ENCODE results near the gene ACSS1.

ACSS1 gene

GRCh38 chr20:24966317-24967012 lies 91.5 kb downstream of the ACSS1 start:
- Histone ChIP-seq H3K36me3 (ENCODE audit: insufficient read depth, low read length) (no peaks in the 10 kb centered on the region; the same call in 1 of the 2 replicates), H3K27ac (no peak overlapping the region), H3K9me3 (ENCODE audit: low read depth, low read length) (no peaks in the 10 kb centered on the region), H3K4me3 (no peak overlapping the region), H3K9ac (ENCODE audit: insufficient read length) (no peak overlapping the region)
- no peak for DNase-seq (ENCODE audit: low read depth, low spot score)
- TF ChIP-seq FOXP2 (optimal IDR thresholded peaks at IDR 0.05; ENCODE audit: control extremely low read depth, extremely low read length, insufficient read depth): no peak
- no peak for TF ChIP-seq EZH2 (IDR thresholded peaks at IDR 0.05)
- no peak for TF ChIP-seq POLR2AphosphoS5 (IDR thresholded peaks at IDR 0.05; ENCODE audit: borderline replicate concordance, low read depth, low read length)

- no peak for TF ChIP-seq POLR2AphosphoS5 (IDR thresholded peaks at IDR 0.05; ENCODE audit: borderline replicate concordance, low read depth, low read length)
- no peak for TF ChIP-seq FOXP2 (optimal IDR thresholded peaks at IDR 0.05; ENCODE audit: control extremely low read depth, extremely low read length, insufficient read depth)
- no peak for TF ChIP-seq EZH2 (IDR thresholded peaks at IDR 0.05)
- no peaks in the 10 kb centered on the region; the same call in 1 of the 2 replicates for H3K36me3 ChIP-seq (ENCODE audit: insufficient read depth, low read length)
- no peak for DNase-seq (ENCODE audit: low read depth, low spot score)
These were observed 92.6 kb downstream of the ACSS1 start for GRCh38 chr20:24965065-24965919.

GRCh38 chr20:24964506-24964840 lies 93.5 kb downstream of the ACSS1 start:
- Histone ChIP-seq H3K9ac (ENCODE audit: insufficient read length) (no peak overlapping the region), H3K27ac (no peak overlapping the region), H3K36me3 (ENCODE audit: insufficient read depth, low read length) (no peaks in the 10 kb centered on the region; the same call in 1 of the 2 replicates), H3K9me3 (ENCODE audit: low read depth, low read length) (no peaks in the 10 kb centered on the region), H3K4me3 (no peak overlapping the region)
- no peak for TF ChIP-seq FOXP2 (optimal IDR thresholded peaks at IDR 0.05; ENCODE audit: control extremely low read depth, extremely low read length, insufficient read depth)
- no peak for TF ChIP-seq EZH2 (IDR thresholded peaks at IDR 0.05)
- no peak for DNase-seq (ENCODE audit: low read depth, low spot score)

More at GRCh38 chr20:24965065-24965919, 92.6 kb downstream of the ACSS1 start:
- no peak overlapping the region for H3K27ac ChIP-seq
- H3K9ac ChIP-seq (ENCODE audit: insufficient read length): no peak overlapping the region
- no peaks in the 10 kb centered on the region for H3K9me3 ChIP-seq (ENCODE audit: low read depth, low read length)
- no peak overlapping the region for H3K4me3 ChIP-seq

- DNase-seq (ENCODE audit: low read depth, low spot score): no peak
- no peaks in the 10 kb centered on the region for H3K9me3 ChIP-seq (ENCODE audit: low read depth, low read length)
- no peak overlapping the region for H3K9ac ChIP-seq (ENCODE audit: insufficient read length)
- H3K27ac ChIP-seq: no peak overlapping the region
- H3K4me3 ChIP-seq: no peak overlapping the region
- TF ChIP-seq POLR2AphosphoS5 (IDR thresholded peaks at IDR 0.05; ENCODE audit: borderline replicate concordance, low read depth, low read length): no peak
- no peak for TF ChIP-seq EZH2 (IDR thresholded peaks at IDR 0.05)
- no peak for TF ChIP-seq FOXP2 (optimal IDR thresholded peaks at IDR 0.05; ENCODE audit: control extremely low read depth, extremely low read length, insufficient read depth)
- H3K36me3 ChIP-seq (ENCODE audit: insufficient read depth, low read length): no peaks in the 10 kb centered on the region; the same call in 1 of the 2 replicates
These were observed 94.0 kb downstream of the ACSS1 start for GRCh38 chr20:24963672-24964505.

GRCh38 chr20:24962510-24962909 lies 95.4 kb downstream of the ACSS1 start:
- no peak for TF ChIP-seq EZH2 (IDR thresholded peaks at IDR 0.05)
- TF ChIP-seq FOXP2 (optimal IDR thresholded peaks at IDR 0.05; ENCODE audit: control extremely low read depth, extremely low read length, insufficient read depth): no peak
- TF ChIP-seq POLR2AphosphoS5 (IDR thresholded peaks at IDR 0.05; ENCODE audit: borderline replicate concordance, low read depth, low read length): no peak
- no peak overlapping the region for H3K9ac ChIP-seq (ENCODE audit: insufficient read length)

GRCh38 chr20:24962182-24962492 lies 95.8 kb downstream of the ACSS1 start:
- no peak overlapping the region for H3K4me3 ChIP-seq
- H3K27ac ChIP-seq: no peak overlapping the region
- H3K9ac ChIP-seq (ENCODE audit: insufficient read length): no peak overlapping the region
- no peaks in the 10 kb centered on the region; the same call in 1 of the 2 replicates for H3K36me3 ChIP-seq (ENCODE audit: insufficient read depth, low read length)
- TF ChIP-seq EZH2 (IDR thresholded peaks at IDR 0.05) (no peak), FOXP2 (optimal IDR thresholded peaks at IDR 0.05; ENCODE audit: control extremely low read depth, extremely low read length, insufficient read depth) (no peak), POLR2AphosphoS5 (IDR thresholded peaks at IDR 0.05; ENCODE audit: borderline replicate concordance, low read depth, low read length) (no peak)
- H3K9me3 ChIP-seq (ENCODE audit: low read depth, low read length): no peaks in the 10 kb centered on the region
- no peak for DNase-seq (ENCODE audit: low read depth, low spot score)

More at GRCh38 chr20:24962510-24962909, 95.4 kb downstream of the ACSS1 start:
- DNase-seq (ENCODE audit: low read depth, low spot score): no peak
- Histone ChIP-seq H3K27ac (no peak overlapping the region), H3K36me3 (ENCODE audit: insufficient read depth, low read length) (no peaks in the 10 kb centered on the region; the same call in 1 of the 2 replicates), H3K4me3 (no peak overlapping the region), H3K9me3 (ENCODE audit: low read depth, low read length) (no peaks in the 10 kb centered on the region)

- Histone ChIP-seq H3K36me3 (ENCODE audit: insufficient read depth, low read length) (no peaks in the 10 kb centered on the region; the same call in 1 of the 2 replicates), H3K4me3 (no peak overlapping the region), H3K27ac (no peak overlapping the region), H3K9ac (ENCODE audit: insufficient read length) (no peak overlapping the region), H3K9me3 (ENCODE audit: low read depth, low read length) (no peaks in the 10 kb centered on the region)
- DNase-seq (ENCODE audit: low read depth, low spot score): no peak
- TF ChIP-seq EZH2 (IDR thresholded peaks at IDR 0.05): no peak
- TF ChIP-seq POLR2AphosphoS5 (IDR thresholded peaks at IDR 0.05; ENCODE audit: borderline replicate concordance, low read depth, low read length): no peak
- TF ChIP-seq FOXP2 (optimal IDR thresholded peaks at IDR 0.05; ENCODE audit: control extremely low read depth, extremely low read length, insufficient read depth): no peak
These were observed 96.4 kb downstream of the ACSS1 start for GRCh38 chr20:24961384-24962181.

Measured in SK-N-MC (cell line).